GM12801 (cell line): ENCODE measurements around the gene MBLAC1.

Source experiments
- CTCF ChIP-seq: IDR thresholded peaks from one replicate; pipeline ENCODE4 v1.5.1; 2011; ENCODE audit warnings: control low read depth; ENCODE audit not compliant: insufficient read length; ENCODE audit errors: extremely low read depth

MBLAC1 gene

GRCh38 chr7:100127866-100128636, 1.3 kb downstream of the MBLAC1 start:
- no peak for TF ChIP-seq CTCF

- no peak for TF ChIP-seq CTCF
These were observed 1.8 kb downstream of the MBLAC1 start for GRCh38 chr7:100128637-100128963.

GRCh38 chr7:100130608-100131453, 4.1 kb downstream of the MBLAC1 start:
- TF ChIP-seq CTCF: no peak

- TF ChIP-seq CTCF: no peak
These were observed 5.4 kb downstream of the MBLAC1 start for GRCh38 chr7:100132126-100132525.

GRCh38 chr7:100132697-100133151, 6.0 kb downstream of the MBLAC1 start:
- TF ChIP-seq CTCF: peak; percentile 39

- no peak for TF ChIP-seq CTCF
These were observed 11.3 kb downstream of the MBLAC1 start for GRCh38 chr7:100137851-100138760.

- TF ChIP-seq CTCF: no peak
These were observed 14.8 kb downstream of the MBLAC1 start for GRCh38 chr7:100141555-100141949.
